GM21737 (cell line): ENCODE results near the gene DISC1.
"Not testable (repeated sequence)": the region's sequence is repeated elsewhere in the genome, so short reads cannot be mapped to it uniquely, and the experiment has no call there.

ENCODE experiments used
- ATAC-seq: cut with Tn5 transposase; IDR thresholded peaks from one replicate; pipeline ENCODE4 v1.9.1; 2021; ENCODE audit warnings: mild to moderate bottlenecking, moderate library complexity; ENCODE audit not compliant: unreplicated experiment

Gene DISC1

DNA sequence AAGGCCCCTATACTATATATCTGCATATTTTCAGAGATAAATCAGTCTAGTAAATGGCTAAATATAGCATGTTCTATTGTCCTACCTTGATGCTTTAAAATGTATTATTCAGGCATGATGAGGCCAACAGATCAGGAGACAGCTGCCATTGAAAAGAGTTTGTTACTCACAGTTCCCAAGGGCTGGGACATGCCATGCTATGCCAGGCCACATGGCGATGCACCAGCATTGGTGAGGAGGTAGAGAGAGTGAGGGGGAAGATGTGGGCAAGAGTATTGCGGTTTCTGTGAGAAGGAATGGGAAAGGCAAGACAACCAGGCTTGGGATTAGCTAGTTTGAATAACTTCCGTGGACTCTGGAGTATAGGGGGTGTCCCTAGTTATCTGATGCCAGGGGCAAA lies 316.5 kb downstream of the DISC1 start:
- no peak for ATAC-seq

DNA sequence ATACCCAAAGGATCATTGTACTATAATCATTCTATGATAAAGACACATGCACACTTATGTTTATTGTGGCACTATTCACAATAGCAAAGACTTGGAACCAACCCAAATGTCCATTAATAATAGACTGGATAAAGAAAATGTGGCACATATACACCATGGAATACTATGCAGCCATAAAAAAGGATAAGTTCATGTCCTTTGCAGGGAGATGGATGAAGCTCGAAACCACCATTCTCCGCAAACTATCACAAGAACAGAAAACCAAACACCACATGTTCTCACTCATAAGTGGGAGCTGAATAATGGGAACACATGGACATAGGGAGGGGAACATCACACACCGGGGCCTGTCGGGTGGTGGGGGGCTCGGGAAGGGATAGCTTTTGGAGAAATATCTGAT lies 321.5 kb downstream of the DISC1 start:
- ATAC-seq = not testable (repeated sequence)

- no peak for ATAC-seq
Observed at GRCh38 chr1:231949277-231950091, 322.9 kb downstream of the DISC1 start.

DNA sequence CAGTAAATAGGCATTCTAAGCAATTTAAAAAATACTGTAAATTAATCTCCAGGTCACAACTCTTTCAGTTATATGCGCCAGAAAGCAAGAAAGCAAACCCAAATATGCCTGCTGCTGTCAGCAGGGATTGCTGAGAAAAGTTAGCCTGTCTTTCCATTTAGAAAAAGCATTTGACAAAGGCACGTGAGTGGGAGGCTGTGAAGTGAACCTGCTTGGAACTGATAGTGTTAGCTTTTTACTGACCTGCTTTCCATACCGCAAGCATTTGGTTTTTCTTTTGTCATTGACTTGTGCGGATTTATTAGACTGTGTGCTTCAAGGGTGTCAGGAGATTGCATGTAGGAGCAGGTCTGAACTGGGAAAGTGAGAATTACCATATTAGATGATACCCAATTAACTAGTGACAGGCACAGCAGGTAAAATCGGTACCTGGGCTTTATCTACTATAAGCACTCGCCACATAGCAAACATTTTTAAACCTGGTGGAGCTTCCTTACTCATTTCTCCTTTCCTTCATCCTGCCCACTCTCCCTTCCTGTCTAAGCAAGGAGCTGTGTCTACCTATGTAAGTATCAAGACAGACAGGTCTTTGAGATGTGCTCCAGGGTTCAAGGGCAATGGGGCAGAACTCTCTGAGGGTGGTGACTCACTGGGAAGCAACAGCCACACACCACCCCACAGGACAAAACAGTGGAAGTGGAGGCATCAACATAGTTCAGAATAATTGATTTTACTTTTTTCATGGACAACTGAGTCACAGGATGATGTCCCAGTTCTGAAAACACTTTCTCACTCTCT lies 323.9 kb downstream of the DISC1 start:
- ATAC-seq = no peak

GRCh38 chr1:231951374-231951773 lies 324.8 kb downstream of the DISC1 start:
- no peak for ATAC-seq

DNA sequence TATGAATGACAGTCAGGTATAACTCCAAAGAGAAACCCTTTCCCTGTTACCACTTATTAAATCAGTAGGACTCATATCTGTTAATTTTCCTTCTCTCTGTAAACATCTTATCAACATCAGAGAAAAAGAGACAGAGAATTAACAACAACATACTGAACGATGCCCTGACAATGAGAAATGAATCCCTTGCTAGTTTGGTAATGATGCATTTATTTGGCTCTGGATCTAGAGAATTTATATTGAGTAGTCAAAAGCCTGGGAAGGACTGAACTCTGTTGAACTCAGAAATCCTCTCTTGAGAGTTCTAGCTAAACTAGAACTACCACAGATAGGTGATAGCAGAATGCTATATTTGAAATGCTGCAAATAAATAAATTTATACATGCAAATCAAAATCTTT lies 325.6 kb downstream of the DISC1 start:
- no peak for ATAC-seq

GRCh38 chr1:231953660-231954059 lies 327.1 kb downstream of the DISC1 start:
- ATAC-seq = no peak

DNA sequence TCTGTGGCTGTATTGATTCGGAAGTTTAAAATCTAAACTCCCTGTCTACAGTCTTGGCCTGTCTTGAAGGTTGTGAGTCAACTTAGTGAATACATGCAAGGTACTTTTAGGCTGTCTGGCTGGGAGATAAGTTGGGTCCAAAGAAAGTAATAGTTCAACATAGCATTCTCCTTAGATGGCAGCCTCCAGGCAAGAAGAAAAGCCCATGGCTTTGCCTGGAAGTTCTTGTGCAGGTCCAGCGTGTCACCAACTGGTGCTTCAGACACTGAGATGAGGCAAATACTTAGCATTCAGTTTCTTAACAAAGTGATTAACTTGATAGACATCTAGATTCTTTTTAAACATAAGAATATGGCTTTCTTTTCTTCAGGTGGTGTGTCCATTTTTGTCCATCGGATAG lies 328.2 kb downstream of the DISC1 start:
- ATAC-seq = no peak

GRCh38 chr1:231957359-231957758 lies 330.8 kb downstream of the DISC1 start:
- ATAC-seq = no peak

- ATAC-seq = no peak
Observed at GRCh38 chr1:231958448-231958847, 331.9 kb downstream of the DISC1 start.

- ATAC-seq = no peak
Observed at GRCh38 chr1:231959225-231959884, 332.8 kb downstream of the DISC1 start.

- not testable (repeated sequence) for ATAC-seq
Observed at GRCh38 chr1:231961801-231962200, 335.2 kb downstream of the DISC1 start.

DNA sequence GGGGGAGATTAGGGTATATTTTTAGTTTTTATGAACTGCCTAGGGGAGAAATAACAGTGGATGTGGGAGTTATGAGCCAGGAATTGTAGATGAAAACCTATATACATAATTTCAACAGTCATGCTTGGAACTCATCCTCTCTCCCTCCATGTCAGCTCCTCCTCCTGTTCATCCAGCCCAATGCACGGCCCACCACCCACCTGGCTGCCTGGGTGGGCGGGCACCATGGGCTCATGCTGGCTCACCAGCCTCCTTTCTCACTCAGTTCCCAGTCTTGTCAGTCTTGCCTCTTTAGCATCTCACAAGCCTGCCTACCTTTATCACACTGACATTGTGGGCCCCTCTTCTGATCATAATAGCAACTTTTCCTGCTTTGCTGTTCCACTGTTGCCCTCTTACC lies 336.0 kb downstream of the DISC1 start:
- ATAC-seq = no peak

DNA sequence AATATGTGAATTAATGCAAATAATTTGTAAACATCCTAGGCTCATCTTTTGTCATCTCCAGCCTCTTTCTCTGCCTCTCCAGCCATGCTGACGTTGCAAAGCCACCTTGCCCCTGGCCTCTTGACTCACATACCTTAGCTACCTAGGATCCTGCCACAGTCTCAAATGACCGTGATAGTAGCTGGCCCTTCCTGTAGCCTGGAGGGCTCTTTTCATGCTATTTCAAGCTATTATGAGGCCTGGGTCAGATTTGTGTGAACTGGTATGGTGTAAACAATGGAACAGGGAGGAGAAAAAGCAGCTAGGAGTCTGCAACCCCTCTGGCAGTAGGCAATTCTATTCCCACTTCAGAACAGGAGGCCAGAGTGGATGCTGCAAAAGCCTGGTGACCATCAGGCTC lies 337.7 kb downstream of the DISC1 start:
- no peak for ATAC-seq

GRCh38 chr1:231964961-231965360 lies 338.4 kb downstream of the DISC1 start:
- no peak for ATAC-seq

DNA sequence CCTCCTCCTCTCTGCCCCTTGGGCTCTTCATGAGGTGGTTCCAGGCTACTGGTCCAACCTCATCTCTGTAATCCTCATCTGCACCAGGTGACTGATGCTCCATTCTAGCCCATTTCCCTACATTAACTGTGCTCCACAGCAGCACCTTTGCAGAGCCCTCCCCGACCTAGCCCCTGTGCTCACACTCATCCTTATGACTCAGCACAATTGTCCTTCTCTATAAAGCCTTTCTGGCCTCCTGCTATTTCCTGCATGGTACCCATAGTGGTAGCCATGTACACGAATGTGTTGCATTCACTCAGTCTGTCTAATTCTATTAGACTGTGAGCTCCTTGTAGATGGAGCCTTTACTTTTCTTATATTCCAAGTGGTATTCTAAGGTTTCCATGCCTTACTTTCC lies 339.0 kb downstream of the DISC1 start:
- no peak for ATAC-seq

DNA sequence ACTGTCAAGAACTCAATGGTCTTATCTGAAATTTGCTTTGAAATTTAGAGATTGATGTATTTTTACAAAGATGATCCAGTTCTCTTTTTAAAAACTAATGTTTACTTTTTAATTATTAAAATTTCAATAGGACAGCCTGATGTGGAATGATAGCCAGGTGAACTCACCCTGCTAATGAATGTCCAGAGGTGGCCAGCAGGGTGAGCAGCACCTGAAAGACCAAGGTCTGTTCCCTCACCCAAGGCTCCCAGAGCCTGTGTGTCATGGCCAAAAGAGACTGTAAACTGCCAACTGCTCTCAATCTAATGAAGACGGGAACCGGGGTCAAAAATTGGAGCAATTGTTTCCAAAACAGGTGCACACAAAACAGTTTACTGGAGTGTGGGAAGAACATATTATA lies 340.4 kb downstream of the DISC1 start:
- no peak for ATAC-seq

DNA sequence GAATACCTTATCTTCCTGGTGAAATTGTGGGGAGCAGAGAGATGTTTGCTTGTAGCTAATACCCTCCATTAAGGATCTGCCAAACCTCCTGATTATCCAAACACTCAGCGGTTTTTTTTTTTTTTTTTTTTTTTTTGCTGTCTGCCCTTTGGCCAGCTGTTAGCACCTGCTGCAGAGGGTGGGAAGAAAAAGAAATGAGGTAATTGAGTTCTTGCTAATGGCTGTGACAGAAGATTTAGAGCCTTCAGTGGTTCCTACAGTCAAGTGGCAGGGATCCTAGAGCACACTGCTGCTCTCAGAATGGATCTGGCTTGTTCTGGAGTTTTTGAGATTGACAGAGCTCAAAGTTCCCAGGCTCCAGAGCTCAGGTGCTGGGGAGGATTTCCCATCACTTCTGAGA lies 342.5 kb downstream of the DISC1 start:
- no peak for ATAC-seq

DNA sequence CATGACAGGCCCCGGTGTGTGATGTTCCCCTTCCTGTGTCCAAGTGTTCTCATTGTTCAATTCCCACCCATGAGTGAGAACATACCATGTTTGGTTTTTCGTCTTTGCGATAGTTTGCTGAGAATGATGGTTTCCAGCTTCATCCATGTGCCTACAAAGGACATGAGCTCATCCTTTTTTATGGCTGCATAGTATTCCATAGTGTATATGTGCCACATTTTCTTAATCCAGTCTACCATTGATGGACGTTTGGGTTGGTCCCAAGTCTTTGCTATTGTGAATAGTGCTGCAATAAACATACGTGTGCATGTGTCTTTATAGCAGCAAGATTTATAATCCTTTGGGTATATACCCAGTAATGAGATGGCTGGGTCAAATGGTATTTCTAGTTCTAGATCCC lies 343.2 kb downstream of the DISC1 start:
- ATAC-seq = not testable (repeated sequence)

- no peak for ATAC-seq
Observed at GRCh38 chr1:231970684-231971083, 344.1 kb downstream of the DISC1 start.

GRCh38 chr1:231971397-231972110 lies 345.0 kb downstream of the DISC1 start:
- no peak for ATAC-seq
